Activated CD8-positive, alpha-beta memory T cell treated with anti-CD3 and anti-CD28 coated beads for 36 hours (primary cell): ENCODE data around the gene KLHDC7B. TPM values are rescaled to one million over a fixed set of nuclear protein-coding genes. Genes with fewer than 3 reads are reported as not detected.

Experiments used
- CTCF ChIA-PET: fragments of 350-600 bp; sonication (Branson Sonifier 250); formaldehyde crosslinking; loops from one replicate; lab custom pipeline; 2021; ENCODE audit warnings: antibody characterized with exemption; lab: Charles Lee
- POLR2A ChIA-PET: fragments of 350-600 bp; sonication (Branson Sonifier 250); formaldehyde crosslinking; loops from one replicate; lab custom pipeline; 2021; ENCODE audit warnings: antibody characterized with exemption; lab: Charles Lee
- total RNA-seq, 2 experiments: library from RNA; stranded (reverse); gene quantifications; one replicate each; pipeline ENCODE4 v1.2.3, GENCODE V29; 2021

KLHDC7B gene
- total RNA-seq, result 1 to 10 TPM; 5.9 to 6.1 TPM

GRCh38 chr22:50545522-50546325, at the start of gene KLHDC7B:
Gene KLHDC7B (plus strand): TSS chr22:50545899. CDS start chr22:50546244, 345 bp downstream.
- POLR2A ChIA-PET, result interaction anchor here (0.7 to 1.8 kb wide), 4 partner anchors 14 to 20 kb away, joined by 3 to 12 read pairs (median 10); partner anchors contain the start of genes SCO2 and SYCE3
- CTCF ChIA-PET, result interaction anchor here (0.6 to 2.9 kb wide), 6 partner anchors 10 to 83 kb away, joined by 3 to 14 read pairs (median 4); partner anchors contain the start of genes SCO2 and SYCE3

- CTCF ChIA-PET, result interaction anchor here (0.6 to 1.5 kb wide), 8 partner anchors 8 to 244 kb away, joined by 3 to 7 read pairs (median 4); partner anchors contain the start of genes LMF2 and NCAPH2
- POLR2A ChIA-PET, result no interaction called here
Observed at GRCh38 chr22:50497093-50497492, 48.6 kb upstream of the KLHDC7B start.

DNA sequence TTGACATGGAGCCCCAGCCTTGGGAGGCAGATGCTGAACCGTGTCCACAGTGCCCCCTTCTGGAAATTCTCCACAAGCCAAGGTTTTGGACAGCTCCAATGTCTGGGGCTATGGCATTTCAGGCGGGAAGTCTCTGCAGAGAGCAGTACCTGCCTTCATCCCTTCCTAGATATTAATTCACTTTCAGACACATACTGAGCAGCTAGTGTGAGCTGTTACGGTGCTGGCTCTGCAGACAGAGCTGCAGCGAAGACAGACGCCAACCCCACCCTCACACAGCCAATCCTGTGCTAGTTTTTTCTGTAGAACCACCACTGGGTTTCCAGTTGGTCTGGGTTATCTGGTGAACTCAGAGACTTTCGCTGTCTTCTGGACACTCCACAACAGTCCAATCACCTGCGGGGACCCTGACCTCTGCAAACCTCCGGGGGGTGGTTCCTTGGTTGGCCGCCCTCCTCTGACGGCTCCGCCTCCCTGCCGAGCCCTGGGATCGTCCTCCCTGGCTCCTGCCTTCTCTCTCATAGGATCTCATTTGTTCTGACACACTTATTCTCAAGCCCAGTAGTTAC, 47.3 kb upstream of the KLHDC7B start:
- ChIA-PET CTCF (interaction anchor here (0.7 to 1.9 kb wide), 23 partner anchors 8 to 253 kb away, joined by 3 to 7 read pairs (median 3); partner anchors contain the start of genes ADM2, CPT1B, LMF2 and NCAPH2), POLR2A (interaction anchor here (0.8 kb wide), 1 partner anchor 247 kb away, joined by 3 read pairs; no protein-coding TSS in a partner anchor)

DNA sequence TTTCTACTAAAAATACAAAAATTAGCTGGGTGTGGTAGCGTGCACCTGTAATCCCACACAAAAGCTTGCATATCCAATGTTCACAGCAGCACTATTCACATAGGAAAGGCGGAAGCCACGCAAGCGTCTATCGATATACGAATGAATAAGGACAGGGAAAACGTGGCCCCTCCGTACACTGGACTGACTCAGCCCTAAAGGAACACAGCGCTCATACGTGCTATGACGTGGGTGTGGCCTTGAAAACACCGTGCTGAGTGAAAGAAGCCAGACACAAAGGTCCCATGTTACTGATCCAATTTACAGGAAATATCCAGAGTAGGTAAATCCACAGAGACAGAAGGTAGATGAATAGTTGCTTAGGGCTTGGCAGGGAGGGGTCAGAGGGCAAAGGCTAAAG, 45.2 kb upstream of the KLHDC7B start:
- ChIA-PET POLR2A (interaction anchor here (0.6 kb wide), 1 partner anchor 25 kb away, joined by 3 read pairs; no protein-coding TSS in a partner anchor), CTCF (no interaction called here)

DNA sequence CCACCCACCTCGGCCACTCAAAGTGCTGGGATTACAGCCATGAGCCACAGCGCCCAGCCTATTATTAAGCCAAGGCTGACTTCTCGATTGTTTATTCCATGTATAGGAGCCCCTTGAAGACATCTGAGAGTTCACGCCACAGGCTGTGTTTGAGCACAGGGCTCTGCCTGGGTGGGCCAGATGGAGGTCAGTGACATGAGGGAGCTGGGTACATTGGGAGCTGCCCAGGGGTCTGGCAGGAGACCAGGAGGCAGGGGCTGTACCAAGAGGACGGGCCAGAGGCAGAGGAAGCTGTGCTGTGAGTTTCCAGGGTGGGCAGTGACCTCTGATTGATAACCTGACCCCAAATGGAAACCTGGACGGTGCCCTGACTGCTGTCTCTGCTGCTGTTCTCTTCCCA, 43.6 kb upstream of the KLHDC7B start:
- ChIA-PET CTCF (interaction anchor here (1.0 kb wide), 1 partner anchor 23 kb away, joined by 3 read pairs; the partner anchor contains the start of gene SCO2), POLR2A (no interaction called here)

- CTCF ChIA-PET, result no interaction called here
- POLR2A ChIA-PET, result no interaction called here
Observed at GRCh38 chr22:50502628-50503474, 42.8 kb upstream of the KLHDC7B start.

- ChIA-PET POLR2A (no interaction called here), CTCF (no interaction called here)
Observed at GRCh38 chr22:50503475-50504145, 42.1 kb upstream of the KLHDC7B start.

DNA sequence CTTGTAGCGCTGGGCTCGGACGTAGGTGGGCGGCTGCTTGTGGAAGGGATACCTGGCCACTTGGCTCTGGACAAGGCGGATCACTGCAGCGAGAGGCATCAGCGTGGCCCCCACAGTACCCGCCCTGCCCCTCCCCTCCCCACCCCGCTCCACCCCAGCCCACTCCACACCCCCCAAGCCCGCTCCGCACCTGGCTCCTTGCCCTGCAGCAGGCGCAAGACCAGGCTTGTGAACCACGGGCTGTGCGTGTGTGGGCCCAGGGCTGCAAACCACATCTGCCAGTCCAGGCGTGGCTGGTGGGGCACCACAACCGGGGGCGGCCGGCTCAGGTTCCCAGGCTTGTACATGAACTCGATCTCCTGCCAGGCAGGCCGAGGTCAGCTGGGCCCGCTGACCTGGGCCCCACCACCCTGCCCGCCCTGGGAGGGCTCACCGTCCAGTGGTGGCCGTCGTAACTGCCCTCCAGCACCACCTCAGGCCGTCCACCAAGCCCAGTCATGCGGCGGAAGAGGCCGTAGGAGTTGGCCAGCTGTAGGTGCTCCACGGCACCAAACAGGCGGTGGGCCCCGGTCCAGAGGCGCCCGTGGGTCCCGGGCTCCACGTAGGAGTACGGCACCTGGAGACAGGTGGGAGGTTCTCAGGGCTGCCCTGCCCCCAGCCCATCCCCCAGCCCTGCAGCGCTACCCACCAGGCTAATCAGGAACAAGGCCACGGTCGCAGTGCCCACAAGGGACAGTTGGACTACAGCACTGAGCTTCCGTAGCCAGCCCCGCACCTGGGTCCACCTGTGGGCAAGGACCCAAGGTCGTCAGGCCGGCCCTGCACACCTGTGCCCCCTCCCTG, 41.1 kb upstream of the KLHDC7B start:
- ChIA-PET POLR2A (no interaction called here), CTCF (interaction anchor here (0.8 kb wide), 1 partner anchor 163 kb away, joined by 3 read pairs; no protein-coding TSS in a partner anchor)

GRCh38 chr22:50505276-50505775, 40.4 kb upstream of the KLHDC7B start:
- ChIA-PET CTCF (interaction anchor here (0.8 kb wide), 1 partner anchor 164 kb away, joined by 3 read pairs; no protein-coding TSS in a partner anchor), POLR2A (interaction anchor here (0.6 kb wide), 1 partner anchor 14 kb away, joined by 3 read pairs; no protein-coding TSS in a partner anchor)

GRCh38 chr22:50505776-50506610, 39.7 kb upstream of the KLHDC7B start:
- POLR2A ChIA-PET, result interaction anchor here (0.6 to 4.7 kb wide), 2 partner anchors 15 to 20 kb away, joined by 3 to 69 read pairs; partner anchors contain the start of gene SCO2
- CTCF ChIA-PET, result interaction anchor here (1.0 to 1.3 kb wide), 2 partner anchors 8 to 16 kb away, joined by 3 to 4 read pairs; no protein-coding TSS in a partner anchor

GRCh38 chr22:50506611-50507420, 38.9 kb upstream of the KLHDC7B start:
- POLR2A ChIA-PET, result interaction anchor here (2.0 to 4.7 kb wide), 2 partner anchors 19 to 114 kb away, joined by 8 to 69 read pairs; partner anchors contain the start of gene SCO2
- CTCF ChIA-PET, result interaction anchor here (1.0 to 1.3 kb wide), 3 partner anchors 9 to 36 kb away, joined by 3 to 4 read pairs (median 3); no protein-coding TSS in a partner anchor

DNA sequence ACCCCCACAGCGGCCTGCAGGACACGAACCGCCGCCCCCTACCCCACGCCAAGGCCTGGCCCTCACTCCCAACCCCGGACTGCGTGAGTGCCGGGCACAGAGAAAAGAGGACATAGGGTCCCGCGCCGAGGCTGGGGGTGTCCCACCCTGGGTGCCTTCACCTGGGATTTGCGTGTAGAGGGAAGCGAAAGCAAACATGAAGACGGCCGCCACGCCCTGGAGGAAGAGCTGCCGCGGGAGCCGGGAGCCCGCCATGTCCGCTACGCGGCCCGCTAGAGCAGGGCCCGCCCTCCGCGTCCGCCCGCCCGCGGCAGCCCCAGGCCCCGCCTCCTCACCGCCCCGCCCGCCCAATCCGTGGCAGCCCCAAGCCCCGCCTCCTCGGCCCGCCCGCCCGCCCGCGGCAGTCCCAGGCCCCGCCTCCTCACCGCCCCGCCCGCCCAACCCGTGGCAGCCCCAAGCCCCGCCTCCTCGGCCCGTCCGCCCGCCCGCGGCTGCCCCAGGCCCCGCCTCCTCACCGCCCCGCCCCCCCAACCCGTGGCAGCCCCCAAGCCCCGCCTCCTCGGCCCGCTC, 38.2 kb upstream of the KLHDC7B start, which contains the start of gene LMF2:
TSS of gene LMF2 (minus strand) at position 282 of the 570 bp plus-strand sequence. CDS start at position 255, 27 bp downstream.
- ChIA-PET CTCF (interaction anchor here (0.6 to 2.8 kb wide), 9 partner anchors 10 to 126 kb away, joined by 3 to 32 read pairs (median 4); partner anchors contain the start of genes SCO2 and SYCE3), POLR2A (interaction anchor here (0.5 to 4.7 kb wide), 15 partner anchors 15 to 263 kb away, joined by 3 to 69 read pairs (median 3); partner anchors contain the start of genes ADM2, SCO2, SYCE3 and TUBGCP6)

- CTCF ChIA-PET, result interaction anchor here (0.6 to 2.8 kb wide), 9 partner anchors 10 to 127 kb away, joined by 3 to 32 read pairs (median 4); partner anchors contain the start of genes SCO2 and SYCE3
- POLR2A ChIA-PET, result interaction anchor here (0.5 to 4.7 kb wide), 18 partner anchors 14 to 264 kb away, joined by 3 to 69 read pairs (median 3); partner anchors contain the start of genes ADM2, SCO2, SYCE3 and TUBGCP6
Observed at GRCh38 chr22:50507991-50508884, 37.5 kb upstream of the KLHDC7B start, which contains the start of gene NCAPH2. Gene NCAPH2 (plus strand): TSS chr22:50508224. CDS start chr22:50508338, 114 bp downstream.
